Smooth muscle cell (in vitro differentiated cells): ENCODE measurements around the gene BRD8. TPM values are rescaled to one million over a fixed set of nuclear protein-coding genes. Genes with fewer than 3 reads are reported as not detected.
A peak's percentile ranks its signal among the peaks of the same experiment; 100 is the strongest.

Experiments used
- DNase-seq: peaks from one replicate; lab custom pipeline; 2025; ENCODE audit not compliant: unreplicated experiment; lab: John Stamatoyannopoulos, UW
- H2AFZ ChIP-seq: fragments of 200-600 bp; sonication (generic); 2 replicates; pipeline ENCODE4 v1.6.0; 2016; ENCODE audit warnings: antibody characterized with exemption, low read depth, mild to moderate bottlenecking
- H3F3A ChIP-seq: fragments of 200-600 bp; sonication (generic); 2 replicates; pipeline ENCODE4 v1.6.0; 2017; ENCODE audit warnings: antibody characterized with exemption, low read depth
- H3K27ac ChIP-seq: fragments of 200-600 bp; sonication (generic); 2 replicates; pipeline ENCODE4 v1.5.1; 2016; ENCODE audit warnings: low read depth, mild to moderate bottlenecking
- H3K27me3 ChIP-seq: fragments of 200-600 bp; sonication (generic); 2 replicates; pipeline ENCODE4 v1.6.1; 2016; ENCODE audit warnings: low read depth, mild to moderate bottlenecking
- H3K36me3 ChIP-seq: fragments of 200-600 bp; sonication (generic); 2 replicates; pipeline ENCODE4 v1.5.1; 2016; ENCODE audit warnings: low read depth
- H3K4me1 ChIP-seq: fragments of 200-600 bp; sonication (generic); 2 replicates; pipeline ENCODE4 v1.5.1; 2016; ENCODE audit warnings: low read depth
- H3K4me2 ChIP-seq: fragments of 200-600 bp; sonication (generic); 2 replicates; pipeline ENCODE4 v1.6.0; 2016; ENCODE audit warnings: mild to moderate bottlenecking
- H3K4me3 ChIP-seq: fragments of 200-600 bp; sonication (generic); 2 replicates; pipeline ENCODE4 v1.5.1; 2016; ENCODE audit warnings: mild to moderate bottlenecking
- H3K79me2 ChIP-seq: fragments of 200-600 bp; sonication (generic); 2 replicates; pipeline ENCODE4 v1.6.0; 2016; ENCODE audit warnings: low read depth, mild to moderate bottlenecking
- H3K9ac ChIP-seq: fragments of 200-600 bp; sonication (generic); 2 replicates; pipeline ENCODE4 v1.6.0; 2016; ENCODE audit warnings: low read depth
- H3K9me3 ChIP-seq: fragments of 200-600 bp; sonication (generic); replicated peaks from 2 replicates; pipeline ENCODE4 v1.5.1; 2016; ENCODE audit warnings: low read depth
- H4K20me1 ChIP-seq: fragments of 200-600 bp; sonication (generic); 2 replicates; pipeline ENCODE4 v1.6.0; 2016; ENCODE audit warnings: low read depth
- WGBS: methylation state at CpG from one replicate; pipeline ENCODE4 v1.1.7; 2016; ENCODE audit warnings: low lambda C conversion rate; 5-methylcytosine and 5-hydroxymethylcytosine counted together
- polyA plus RNA-seq: library from polyadenylated mRNA; unstranded; fragments of >200 nt; fragmentation: Nextera tagmentation; extraction: Ambion mirVana; gene quantifications from 2 replicates; pipeline ENCODE4 v1.2.1, GENCODE V29; 2016
- total RNA-seq: library from RNA; depleted of rRNA; stranded (reverse); fragments of >200 nt; gene quantifications from 2 replicates; pipeline ENCODE4 v1.2.3, GENCODE V29; 2014
- TF ChIP-seq, protein P1 (sequence below): fragments of 200-600 bp; sonication (generic); IDR thresholded peaks from 2 replicates; pipeline ENCODE4 v1.5.1; 2017; ENCODE audit warnings: borderline replicate concordance, mild to moderate bottlenecking, antibody characterized with exemption; ENCODE audit not compliant: insufficient read depth, poor library complexity, severe bottlenecking

Gene BRD8
- total and polyA plus RNA-seq, 2 experiments from 2014 or later = 24.2 to 41.2 TPM

DNA sequence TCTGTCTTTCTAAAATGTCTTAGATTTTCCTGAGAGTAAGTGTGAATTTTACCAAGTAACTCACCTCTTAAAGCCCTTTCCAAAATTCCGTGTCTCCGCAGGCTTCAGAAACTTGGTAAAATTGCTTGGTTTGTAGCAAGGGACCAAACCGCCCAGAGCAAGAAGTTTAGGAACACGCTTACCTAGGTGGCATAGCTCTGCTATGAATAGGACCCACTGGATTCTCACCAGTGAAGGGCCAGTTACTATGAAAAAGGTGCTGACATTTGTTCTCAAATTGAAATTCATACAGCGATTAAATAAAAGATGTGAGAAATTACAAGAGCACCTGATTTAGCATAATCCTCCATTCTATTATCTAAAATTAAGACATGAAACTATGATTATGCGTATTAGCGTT is 45.9 kb downstream of the BRD8 start:
- H3K4me3 ChIP-seq = peak overlapping the region; percentile 55
- H3K9me3 ChIP-seq = no peaks in the 10 kb centered on the region
- H3K9ac ChIP-seq = no peak overlapping the region
- peak overlapping the region; percentile 83 for H3K4me2 ChIP-seq
- DNase-seq = no peak
- no peaks in the 10 kb centered on the region for H4K20me1 ChIP-seq
- no peak overlapping the region for H3K27ac ChIP-seq
- H2AFZ ChIP-seq = peak overlapping the region; percentile 52
- no peaks in the 10 kb centered on the region for H3K79me2 ChIP-seq
- TF ChIP-seq, protein P1, sequence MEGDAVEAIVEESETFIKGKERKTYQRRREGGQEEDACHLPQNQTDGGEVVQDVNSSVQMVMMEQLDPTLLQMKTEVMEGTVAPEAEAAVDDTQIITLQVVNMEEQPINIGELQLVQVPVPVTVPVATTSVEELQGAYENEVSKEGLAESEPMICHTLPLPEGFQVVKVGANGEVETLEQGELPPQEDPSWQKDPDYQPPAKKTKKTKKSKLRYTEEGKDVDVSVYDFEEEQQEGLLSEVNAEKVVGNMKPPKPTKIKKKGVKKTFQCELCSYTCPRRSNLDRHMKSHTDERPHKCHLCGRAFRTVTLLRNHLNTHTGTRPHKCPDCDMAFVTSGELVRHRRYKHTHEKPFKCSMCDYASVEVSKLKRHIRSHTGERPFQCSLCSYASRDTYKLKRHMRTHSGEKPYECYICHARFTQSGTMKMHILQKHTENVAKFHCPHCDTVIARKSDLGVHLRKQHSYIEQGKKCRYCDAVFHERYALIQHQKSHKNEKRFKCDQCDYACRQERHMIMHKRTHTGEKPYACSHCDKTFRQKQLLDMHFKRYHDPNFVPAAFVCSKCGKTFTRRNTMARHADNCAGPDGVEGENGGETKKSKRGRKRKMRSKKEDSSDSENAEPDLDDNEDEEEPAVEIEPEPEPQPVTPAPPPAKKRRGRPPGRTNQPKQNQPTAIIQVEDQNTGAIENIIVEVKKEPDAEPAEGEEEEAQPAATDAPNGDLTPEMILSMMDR = no peak
- H3K36me3 ChIP-seq = no peaks in the 10 kb centered on the region
- H3K4me1 ChIP-seq = no peaks in the 10 kb centered on the region
- H3F3A ChIP-seq = no peaks in the 10 kb centered on the region
- 82% methylated on average over 7 of the region's 7 CpGs for WGBS
- H3K27me3 ChIP-seq = no peaks in the 10 kb centered on the region

DNA sequence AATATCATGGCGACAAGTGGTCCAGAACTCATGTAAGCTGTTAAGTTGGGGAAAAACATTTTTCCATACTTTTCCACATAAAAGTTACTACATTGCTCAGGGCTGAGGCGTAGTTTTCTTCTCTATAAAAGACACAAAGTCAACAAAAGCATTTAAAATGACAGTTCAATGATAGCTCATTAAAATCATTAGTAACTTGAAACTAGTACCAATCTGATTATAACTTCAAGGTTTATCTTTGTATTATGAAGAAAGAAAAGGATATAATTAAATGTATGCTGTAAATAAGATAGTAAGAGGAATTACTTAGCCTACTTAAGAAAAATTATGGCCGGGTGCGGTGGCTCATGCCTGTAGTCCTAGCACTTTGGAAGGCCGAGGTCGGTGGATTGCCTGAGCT is 49.1 kb downstream of the BRD8 start:
- Histone ChIP-seq H3K27me3 (no peaks in the 10 kb centered on the region), H4K20me1 (no peaks in the 10 kb centered on the region), H3K36me3 (no peaks in the 10 kb centered on the region), H3K79me2 (no peaks in the 10 kb centered on the region), H3K4me1 (no peaks in the 10 kb centered on the region), H3F3A (no peaks in the 10 kb centered on the region), H3K27ac (no peak overlapping the region), H2AFZ (no peak overlapping the region), H3K4me3 (no peak overlapping the region), H3K4me2 (no peak overlapping the region), H3K9ac (no peak overlapping the region), H3K9me3 (no peaks in the 10 kb centered on the region)
- WGBS = 92% methylated on average over 6 of the region's 6 CpGs
- TF ChIP-seq, protein P1 = no peak
- DNase-seq = no peak

DNA sequence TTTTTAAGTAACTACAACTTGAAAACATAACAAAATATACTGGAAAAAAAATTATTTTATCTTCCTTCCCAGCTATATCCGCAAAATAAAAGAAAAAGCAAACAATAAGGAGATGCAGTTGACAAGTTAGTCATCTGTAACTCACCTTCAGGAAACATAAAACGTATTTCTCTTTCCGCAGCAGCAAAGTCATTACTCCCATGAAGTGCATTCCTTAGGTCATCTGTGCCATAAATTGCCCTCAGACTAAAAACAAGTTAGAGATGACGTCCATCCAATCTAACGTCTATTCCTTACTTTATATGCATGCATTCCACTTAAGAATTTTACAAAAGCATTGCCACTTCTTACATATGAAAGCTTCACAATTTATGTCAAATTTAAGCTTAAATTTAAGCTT is 50.1 kb downstream of the BRD8 start:
- H3K27me3 ChIP-seq = no peaks in the 10 kb centered on the region
- H3K4me1 ChIP-seq = no peaks in the 10 kb centered on the region
- H3K27ac ChIP-seq = no peak overlapping the region
- H4K20me1 ChIP-seq = no peaks in the 10 kb centered on the region
- H3F3A ChIP-seq = no peaks in the 10 kb centered on the region
- no peak overlapping the region for H3K4me2 ChIP-seq
- no peak overlapping the region for H3K9ac ChIP-seq
- H3K36me3 ChIP-seq = no peaks in the 10 kb centered on the region
- H3K4me3 ChIP-seq = no peak overlapping the region
- no peak for DNase-seq
- H3K79me2 ChIP-seq = no peaks in the 10 kb centered on the region
- TF ChIP-seq, protein P1 = no peak
- 63% methylated on average over 5 of the region's 5 CpGs for WGBS
- no peaks in the 10 kb centered on the region for H3K9me3 ChIP-seq
- H2AFZ ChIP-seq = no peak overlapping the region

DNA sequence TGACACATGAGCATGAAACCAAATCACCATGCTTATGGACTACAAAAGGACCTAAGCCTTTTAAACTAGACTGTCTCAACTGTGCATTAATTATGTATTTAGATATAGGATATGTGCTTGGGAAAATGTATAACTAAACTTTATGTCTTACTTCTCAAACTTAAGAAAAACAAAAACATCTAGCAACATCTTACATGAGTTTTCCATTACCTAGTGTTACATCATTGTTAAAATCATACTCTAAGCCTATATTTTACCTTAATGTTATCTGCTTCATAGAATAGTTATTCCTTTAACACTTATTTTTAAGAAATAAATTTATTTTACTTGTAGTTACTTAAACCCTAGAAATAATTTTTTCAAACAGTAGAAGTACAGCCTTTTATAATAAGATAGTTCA is 63.2 kb downstream of the BRD8 start:
- no peak overlapping the region for H3K4me3 ChIP-seq
- H4K20me1 ChIP-seq = no peaks in the 10 kb centered on the region
- H3K27me3 ChIP-seq = no peaks in the 10 kb centered on the region
- no peaks in the 10 kb centered on the region for H3F3A ChIP-seq
- no peak overlapping the region for H3K27ac ChIP-seq
- no peaks in the 10 kb centered on the region for H3K9me3 ChIP-seq
- TF ChIP-seq, protein P1 = no peak
- H3K4me1 ChIP-seq = peaks cover 7% of the 10 kb centered on the region
- H2AFZ ChIP-seq = no peak overlapping the region
- H3K79me2 ChIP-seq = no peaks in the 10 kb centered on the region
- no peak for DNase-seq
- no peak overlapping the region for H3K9ac ChIP-seq
- H3K36me3 ChIP-seq = no peaks in the 10 kb centered on the region
- H3K4me2 ChIP-seq = no peak overlapping the region
